HepG2 (cell line): ENCODE data around the gene IL16. TPM values are rescaled to one million over a fixed set of nuclear protein-coding genes. Genes with fewer than 3 reads are reported as not detected.

Source experiments
- ATAC-seq: fragments of 200-7000 bp; cut with Tn5 transposase; 3 replicates; pipeline ENCODE4 v1.9.1; 2020; ENCODE audit warnings: mild to moderate bottlenecking, moderate library complexity
- BruUV-seq: library from RNA; stranded (reverse); fragments of 400-500 nt; replicated peaks from 2 replicates; lab custom pipeline; 2021; lab: Mats Ljungman, UMichigan
- CTCF ChIA-PET: fragments of 300-600 bp; formaldehyde crosslinking; extraction: SDS; loops from one replicate; lab custom pipeline; 2021; ENCODE audit warnings: low total read pairs, inconsistent platforms, low intra/inter-chr PET ratio; lab: Yijun Ruan, JAX
- POLR2A ChIA-PET: fragments of 350-600 bp; sonication (Branson Sonifier 250); formaldehyde crosslinking; loops from one replicate; lab custom pipeline; 2020; ENCODE audit warnings: antibody characterized with exemption, inconsistent platforms; lab: Yijun Ruan, JAX
- DNase-seq: peaks from one replicate; pipeline ENCODE4 v3.0.0-alpha.2; 2015; ENCODE audit warnings: low spot score
- FAIRE-seq: peaks from 3 replicates; lab custom pipeline; 2011; peaks lifted over from hg19 to GRCh38; lab: Jason Lieb, UNC
- H2AFZ ChIP-seq: one replicate; pipeline ENCODE4 v1.6.1; 2011; ENCODE audit warnings: low read length, inconsistent platforms
- H3K27ac ChIP-seq: fragments of 300-600 bp; 3 replicates; pipeline ENCODE4 v1.8.0; 2011; ENCODE audit warnings: mixed run types, mild to moderate bottlenecking, mixed read lengths, low read length, inconsistent platforms; ENCODE audit not compliant: insufficient read depth; ENCODE audit errors: extremely low read length
- H3K27me3 ChIP-seq, 2 experiments: fragments of 200-600 bp in 1 of 2; 2 replicates in 1 of 2; 3 replicates in 1 of 2; pipeline versions ENCODE4 v1.6.0 to v1.8.0; 2011; ENCODE audit warnings: low read length in 2 of 2, mild to moderate bottlenecking in 2 of 2, moderate library complexity in 2 of 2, inconsistent platforms in 1 of 2; ENCODE audit not compliant: insufficient read depth in 2 of 2, control insufficient read depth in 1 of 2
- H3K36me3 ChIP-seq, 2 experiments: fragments of 200-600 bp in 1 of 2; replicated peaks in 1 of 2; 2 replicates in 1 of 2; 3 replicates in 1 of 2; pipeline versions ENCODE4 v1.5.1 to v1.8.0; 2011; ENCODE audit warnings: low read length in 2 of 2, inconsistent platforms in 1 of 2; ENCODE audit not compliant: insufficient read depth in 2 of 2, control insufficient read depth in 1 of 2
- H3K4me1 ChIP-seq: 2 replicates; pipeline ENCODE4 v1.5.1; 2012; ENCODE audit warnings: low read length, inconsistent platforms; ENCODE audit not compliant: insufficient read depth
- H3K4me2 ChIP-seq: 2 replicates; pipeline ENCODE4 v1.6.0; 2011; ENCODE audit warnings: low read depth, low read length, inconsistent platforms
- H3K4me3 ChIP-seq, 3 experiments: fragments of 200-600 bp in 1 of 3; sonication (generic), shearing (Covaris generic) in 1 of 3; replicated peaks in 1 of 3; 2 replicates each; pipeline ENCODE4 v1.5.1; 2011 to 2016; ENCODE audit warnings: low read length in 3 of 3, inconsistent platforms in 2 of 3, low read depth in 2 of 3, mild to moderate bottlenecking in 2 of 3, control low read depth in 1 of 3, mixed read lengths in 1 of 3; ENCODE audit not compliant: insufficient read depth in 1 of 3
- H3K79me2 ChIP-seq: one replicate; pipeline ENCODE4 v1.6.1; 2011; ENCODE audit warnings: low read length, inconsistent platforms; ENCODE audit not compliant: insufficient read depth
- H3K9ac ChIP-seq: 2 replicates; pipeline ENCODE4 v1.6.0; 2011; ENCODE audit warnings: mild to moderate bottlenecking, low read depth, low read length, inconsistent platforms; ENCODE audit not compliant: insufficient read depth
- H3K9me3 ChIP-seq: 2 replicates; pipeline ENCODE4 v1.5.1; 2012; ENCODE audit warnings: mild to moderate bottlenecking, low read length
- H4K20me1 ChIP-seq: 2 replicates; pipeline ENCODE4 v1.6.0; 2011; ENCODE audit warnings: inconsistent platforms, mild to moderate bottlenecking, low read length, moderate library complexity; ENCODE audit not compliant: insufficient read depth
- CBFB ChIP-seq: sonication (generic); formaldehyde crosslinking; IDR thresholded peaks from 2 replicates; pipeline ENCODE4 v1.4.0; 2020; ENCODE audit warnings: missing genetic modification reagents
- CBX2 ChIP-seq, 2 experiments: fragments of 200-600 bp in 1 of 2; sonication (generic); formaldehyde crosslinking in 1 of 2; IDR thresholded peaks; 2 replicates each; pipeline versions ENCODE4 v1.7.0 to v1.8.1; 2018 to 2022; ENCODE audit warnings: low read depth in 2 of 2, low read length in 1 of 2, mild to moderate bottlenecking in 1 of 2, missing genetic modification reagents in 1 of 2
- GABPA ChIP-seq, 2 experiments: IDR thresholded peaks; 2 replicates each; pipeline ENCODE4 v1.6.1; 2011 to 2016; ENCODE audit warnings: low read depth in 2 of 2, low read length in 1 of 2, missing biosample characterization in 1 of 2, missing genetic modification characterization in 1 of 2
- KLF16 ChIP-seq, 2 experiments: sonication (generic) in 1 of 2; formaldehyde crosslinking in 1 of 2; IDR thresholded peaks; 2 replicates each; pipeline versions ENCODE4 v1.6.1 to v1.8.0; 2016 to 2023; ENCODE audit warnings: missing genetic modification reagents in 2 of 2, missing compliant biosample characterization in 1 of 2
- MIER2 ChIP-seq: IDR thresholded peaks from 2 replicates; pipeline ENCODE4 v1.6.1; 2016; ENCODE audit warnings: missing biosample characterization, missing genetic modification reagents
- SKIL ChIP-seq: sonication (generic); formaldehyde crosslinking; IDR thresholded peaks from 2 replicates; pipeline ENCODE4 v1.8.0; 2022; ENCODE audit warnings: missing genetic modification reagents, mild to moderate bottlenecking, moderate library complexity, borderline replicate concordance
- ZKSCAN5 ChIP-seq: sonication (generic); formaldehyde crosslinking; IDR thresholded peaks from 2 replicates; pipeline ENCODE4 v1.5.1; 2020; ENCODE audit warnings: mild to moderate bottlenecking, missing genetic modification reagents
- ZNF207 ChIP-seq: fragments of 450-650 bp; IDR thresholded peaks from 2 replicates; pipeline ENCODE4 v1.6.1; 2016; ENCODE audit warnings: antibody characterized with exemption, borderline replicate concordance
- ZNF432 ChIP-seq: sonication (generic); formaldehyde crosslinking; IDR thresholded peaks from 2 replicates; pipeline ENCODE4 v1.5.0; 2020; ENCODE audit warnings: missing genetic modification reagents, mild to moderate bottlenecking, borderline replicate concordance
- ZSCAN31 ChIP-seq: sonication (generic); formaldehyde crosslinking; IDR thresholded peaks from 2 replicates; pipeline ENCODE4 v1.5.0; 2020; ENCODE audit warnings: low read depth, mild to moderate bottlenecking, missing genetic modification reagents
- WGBS: methylation state at CpG from one replicate; pipeline ENCODE4 v1.1.6; 2017; ENCODE audit warnings: low lambda C conversion rate; 5-methylcytosine and 5-hydroxymethylcytosine counted together
- in situ Hi-C: cut with HindIII; loops from 2 replicates; pipeline ENCODE4 v1.10.0; 2017; ENCODE audit warnings: low pct_unique_long_range_greater_than_20kb; ENCODE audit not compliant: extremely low pct_ligation_motif_present
- intact Hi-C: fragments of 100-400 bp; cut with micrococcal nuclease; formaldehyde crosslinking; loops from one replicate; pipeline ENCODE4 v1.10.0; 2022; ENCODE audit not compliant: unreplicated experiment
- polyA plus RNA-seq, 8 experiments: library from polyadenylated mRNA; depleted of rRNA in 3 of 8; stranded (reverse) in 7 of 8; unstranded in 1 of 8; fragments of >200 nt; fragmentation: Illumina TruSeq in 4 of 8; extraction: Trizol in 4 of 8; gene quantifications; 2 replicates each; pipeline versions ENCODE4 v1.2.1 to v1.2.3, GENCODE V29; 2011 to 2016; ENCODE audit warnings: low read depth in 4 of 8, missing spikeins in 1 of 8, mixed read lengths in 1 of 8; ENCODE audit not compliant: insufficient read depth in 1 of 8
- total RNA-seq, 5 experiments: library from RNA; depleted of rRNA; stranded (reverse); fragments of >200 nt; fragmentation: Illumina TruSeq; extraction: Trizol; gene quantifications; 2 replicates each; pipeline ENCODE4 v1.2.3, GENCODE V29; 2016; ENCODE audit warnings: low read depth in 1 of 5

IL16 gene
- total and polyA plus RNA-seq, 2 of the 13 experiments (the other 11 are each of a cell fraction or from before 2014, with no cell fraction given): 0.03 TPM; not detected in 1

- no peak for TF ChIP-seq ZNF207
Measured at GRCh38 chr15:81178365-81178764, 18.3 kb upstream of the IL16 start (continued).

- FAIRE-seq: no peak
- 25% methylated on average over 1 of the region's 3 CpGs for WGBS
- H3K9me3 ChIP-seq: no peaks in the 10 kb centered on the region
- in situ Hi-C loops (no loop called here), intact Hi-C loops (no loop called here)
- ATAC-seq: no peak
- peaks cover 0 to 13% of the 10 kb centered on the region in 2 experiments; a peak in 2 of 5 replicates for H3K27me3 ChIP-seq
- no peaks in the 10 kb centered on the region for H3K79me2 ChIP-seq
- no peak overlapping the region for H2AFZ ChIP-seq
- DNase-seq: no peak
- no peak overlapping the region for H3K4me3 ChIP-seq
- no peak overlapping the region for H3K27ac ChIP-seq
- TF ChIP-seq SKIL (CRISPR knock-in tag) (no peak), MIER2 (no peak), GABPA (IDR thresholded peaks at IDR 0.05; ENCODE audit: low read depth, low read length) (no peak), GABPA (CRISPR knock-in tag; IDR thresholded peaks at IDR 0.05; ENCODE audit: low read depth) (no peak), ZSCAN31 (CRISPR knock-in tag) (no peak), ZKSCAN5 (no peak), KLF16 (CRISPR knock-in tag; IDR thresholded peaks at IDR 0.05) (no peak), CBX2 (IDR thresholded peaks at IDR 0.05; ENCODE audit: low read depth, low read length) (no peak), CBX2 (CRISPR knock-in tag; IDR thresholded peaks at IDR 0.05; ENCODE audit: low read depth) (no peak), CBFB (CRISPR knock-in tag) (no peak), ZNF432 (no peak)
- H4K20me1 ChIP-seq: no peaks in the 10 kb centered on the region
- H3K4me2 ChIP-seq: no peak overlapping the region
- no peaks in the 10 kb centered on the region for H3K4me1 ChIP-seq
- H3K9ac ChIP-seq: no peak overlapping the region
- BruUV-seq: no TSS peak
- H3K36me3 ChIP-seq: no peaks in the 10 kb centered on the region
- POLR2A ChIA-PET: no interaction called here
- CTCF ChIA-PET: no interaction called here
Measured at GRCh38 chr15:81181220-81181619, 15.5 kb upstream of the IL16 start.
